Measurements from ENCODE around the gene LGALS14.
"Not testable (repeated sequence)": the region's sequence is repeated elsewhere in the genome, so short reads cannot be mapped to it uniquely, and the experiment has no call there.

The LGALS14 gene

GRCh38 chr19:39704181-39705044 lies at the start of gene LGALS14:
TSS of gene LGALS14 (plus strand) at chr19:39704481. CDS start at chr19:39704529, 48 bp downstream.
- DNase-seq, result no peak

- no peak for DNase-seq
Observed at GRCh38 chr19:39655613-39656012, 48.7 kb upstream of the LGALS14 start, which contains the start of gene LGALS16. TSS of gene LGALS16 (plus strand) at chr19:39655913. CDS start at chr19:39655962, 49 bp downstream.

GRCh38 chr19:39659791-39660190 lies 44.5 kb upstream of the LGALS14 start:
- no peak for DNase-seq

- DNase-seq, result no peak
Observed at GRCh38 chr19:39660661-39661060, 43.6 kb upstream of the LGALS14 start.

- no peak for DNase-seq
Observed at GRCh38 chr19:39661565-39661964, 42.7 kb upstream of the LGALS14 start.

- not testable (repeated sequence) for DNase-seq
Observed at GRCh38 chr19:39669860-39670259, 34.4 kb upstream of the LGALS14 start.

GRCh38 chr19:39670998-39671397 lies 33.3 kb upstream of the LGALS14 start:
- DNase-seq, result no peak

- peak in 12 of 56 donors; percentile 0 to 63 (median 4) for DNase-seq
Observed at GRCh38 chr19:39671739-39672363, 32.4 kb upstream of the LGALS14 start.

GRCh38 chr19:39672473-39672872 lies 31.8 kb upstream of the LGALS14 start:
- no peak for DNase-seq

- DNase-seq, result not testable (repeated sequence)
Observed at GRCh38 chr19:39673862-39674261, 30.4 kb upstream of the LGALS14 start.

GRCh38 chr19:39676004-39676403 lies 28.3 kb upstream of the LGALS14 start:
- no peak for DNase-seq

- no peak for DNase-seq
Observed at GRCh38 chr19:39677961-39678889, 26.1 kb upstream of the LGALS14 start.

GRCh38 chr19:39679056-39679790 lies 25.1 kb upstream of the LGALS14 start:
- no peak for DNase-seq

GRCh38 chr19:39679791-39680168 lies 24.5 kb upstream of the LGALS14 start:
- no peak for DNase-seq

- no peak for DNase-seq
Observed at GRCh38 chr19:39680593-39680992, 23.7 kb upstream of the LGALS14 start.

GRCh38 chr19:39681416-39681815 lies 22.9 kb upstream of the LGALS14 start:
- DNase-seq, result no peak

GRCh38 chr19:39684267-39684666 lies 20.0 kb upstream of the LGALS14 start:
- DNase-seq, result no peak

- DNase-seq, result no peak
Observed at GRCh38 chr19:39686739-39687138, 17.5 kb upstream of the LGALS14 start.

GRCh38 chr19:39688637-39689036 lies 15.6 kb upstream of the LGALS14 start:
- DNase-seq, result not testable (repeated sequence)

GRCh38 chr19:39692166-39692565 lies 12.1 kb upstream of the LGALS14 start:
- DNase-seq, result no peak

- no peak for DNase-seq
Observed at GRCh38 chr19:39692822-39693221, 11.5 kb upstream of the LGALS14 start.

Data from amygdala (tissue), 56 donors.